Stimulated activated CD4-positive, alpha-beta T cell treated with anti-CD3 and anti-CD28 coated beads, Interleukin-1b, Interleukin-23, amount 100 ng/mL, for 24 hours (primary cell): Measurements from ENCODE around the gene TMA16.
A peak's percentile ranks its signal among the peaks of the same experiment; 100 is the strongest.
"Not testable (repeated sequence)": the region's sequence is repeated elsewhere in the genome, so short reads cannot be mapped to it uniquely, and the experiment has no call there.

Experiments
- DNase-seq, 4 experiments: peaks; one replicate each; pipeline ENCODE4 v3.0.0-alpha.2; 2020; ENCODE audit warnings: low read depth in 4 of 4, low spot score in 1 of 4

The TMA16 gene

DNA sequence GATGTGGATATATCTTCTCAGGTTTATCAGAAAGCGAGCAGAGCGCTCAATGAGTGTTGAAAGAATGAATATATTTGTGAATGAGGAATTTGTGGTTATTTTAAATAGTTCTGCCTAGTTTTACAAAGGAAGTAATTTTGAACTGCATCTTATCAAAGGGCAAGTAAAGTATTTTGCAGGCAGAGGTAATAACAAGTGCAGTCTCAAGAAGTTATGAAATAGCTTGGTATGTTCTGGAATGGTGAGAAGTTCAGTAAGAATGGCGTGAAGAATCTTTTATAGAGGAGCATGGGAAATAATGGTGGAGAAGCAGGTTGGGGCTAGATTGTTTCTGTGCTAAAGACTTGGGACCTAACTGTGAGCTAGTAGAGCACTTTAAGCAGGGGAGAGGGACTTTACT lies 10.9 kb downstream of the TMA16 start:
- no peak for DNase-seq

GRCh38 chr4:163515198-163515597 lies 20.7 kb downstream of the TMA16 start:
- no peak for DNase-seq

DNA sequence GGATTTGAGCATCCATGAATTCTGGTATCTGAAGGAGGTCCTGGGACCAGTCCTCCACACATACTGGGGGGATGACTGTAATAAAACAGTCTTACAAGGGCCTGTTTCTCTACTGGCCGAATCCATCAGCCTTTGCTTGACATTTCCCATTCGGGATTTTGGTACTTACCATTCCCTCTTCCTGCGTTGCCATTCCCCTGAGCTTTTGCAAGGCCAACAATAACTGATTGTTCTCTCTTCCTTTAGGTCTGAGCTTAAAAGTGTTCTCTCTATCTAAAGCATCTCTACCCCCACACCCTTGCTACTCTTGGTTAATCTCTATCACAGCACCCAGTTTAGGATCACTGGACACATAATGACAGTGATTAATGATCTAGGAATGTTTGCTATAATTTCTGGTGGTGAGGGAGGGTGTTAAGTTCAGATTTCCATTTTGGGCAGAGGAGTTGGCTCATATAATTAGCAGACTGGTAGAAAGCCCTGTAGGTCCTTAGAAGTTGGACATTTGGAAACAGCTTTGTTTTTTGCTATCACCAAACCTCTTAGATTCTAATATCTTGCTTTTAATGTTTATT lies 29.4 kb downstream of the TMA16 start:
- no peak for DNase-seq

DNA sequence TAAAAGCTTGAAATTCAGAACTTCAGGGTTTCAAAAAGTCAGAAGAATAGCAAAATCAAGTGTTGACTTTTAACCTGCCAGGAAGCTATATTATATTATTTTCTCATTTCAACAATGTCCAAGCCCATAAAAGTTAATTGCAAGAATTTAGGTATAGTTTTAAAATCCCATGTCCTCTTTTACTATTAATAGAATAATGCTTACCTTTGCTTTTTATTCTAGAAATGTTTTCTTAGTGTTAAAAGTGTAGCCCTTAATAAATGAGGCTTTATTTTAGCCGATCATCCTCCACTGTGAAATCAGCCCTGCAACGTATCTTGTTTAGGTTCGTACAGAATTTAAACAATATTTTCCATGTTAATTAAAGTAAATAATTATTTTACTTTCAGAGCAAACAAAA lies 31.5 kb downstream of the TMA16 start:
- DNase-seq: no peak

GRCh38 chr4:163527172-163527571 lies 32.7 kb downstream of the TMA16 start:
- no peak for DNase-seq

DNA sequence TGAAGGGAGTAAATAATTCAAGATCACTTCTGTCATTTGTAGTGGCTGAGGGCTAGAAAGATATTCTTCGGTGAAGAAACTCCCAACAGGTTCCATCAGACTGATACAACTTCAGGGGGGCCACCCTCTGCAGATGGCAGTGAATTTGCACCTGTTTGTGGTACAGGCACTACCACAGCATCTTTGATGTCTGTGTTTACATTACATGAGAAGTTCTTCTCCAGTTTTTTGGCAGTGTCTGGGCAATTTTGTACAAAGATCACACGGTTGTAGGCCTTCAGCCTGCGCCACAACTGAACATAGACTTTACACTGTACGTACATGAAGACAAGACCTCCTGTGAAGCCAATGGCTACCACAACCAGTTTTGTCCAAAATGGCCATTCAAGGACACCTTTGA lies 34.2 kb downstream of the TMA16 start:
- DNase-seq: no peak

DNA sequence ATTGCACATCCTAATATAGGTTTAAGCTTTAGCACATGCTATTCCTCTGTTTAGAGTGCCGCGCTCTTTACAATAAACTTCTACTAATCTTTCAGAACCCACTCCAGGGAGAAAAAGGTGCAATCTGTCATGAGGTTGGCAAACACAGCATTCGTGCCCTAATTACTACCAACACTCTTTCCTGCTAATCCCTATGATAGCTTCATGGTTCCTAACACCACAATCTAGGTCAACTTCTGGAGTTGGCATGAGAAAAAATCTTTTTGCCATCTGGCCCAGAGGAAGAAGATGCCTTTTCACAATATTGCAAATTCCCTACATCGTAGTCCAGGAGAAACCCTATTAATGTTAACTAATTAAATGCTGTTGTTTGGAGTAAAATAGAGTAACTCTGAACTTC lies 39.6 kb downstream of the TMA16 start:
- DNase-seq: no peak

DNA sequence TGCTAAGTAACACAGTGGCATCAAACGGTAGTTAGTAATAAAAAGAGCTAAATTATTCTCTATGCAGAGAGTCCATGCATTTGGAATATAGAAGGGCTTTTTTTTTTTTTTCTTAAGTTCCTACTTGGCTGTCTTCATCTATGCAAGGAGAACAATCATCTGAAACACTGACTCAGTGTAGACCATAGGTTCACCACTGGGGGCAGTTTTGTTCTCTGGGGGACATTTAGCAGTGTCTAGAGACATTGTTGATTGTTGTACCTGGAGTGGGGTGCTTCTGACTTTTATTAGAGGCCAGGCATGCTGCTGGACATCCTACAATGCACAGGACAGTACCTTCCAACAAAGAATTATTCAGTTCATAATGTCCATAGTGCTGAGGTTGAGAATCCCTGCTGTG lies 41.2 kb downstream of the TMA16 start:
- no peak for DNase-seq

DNA sequence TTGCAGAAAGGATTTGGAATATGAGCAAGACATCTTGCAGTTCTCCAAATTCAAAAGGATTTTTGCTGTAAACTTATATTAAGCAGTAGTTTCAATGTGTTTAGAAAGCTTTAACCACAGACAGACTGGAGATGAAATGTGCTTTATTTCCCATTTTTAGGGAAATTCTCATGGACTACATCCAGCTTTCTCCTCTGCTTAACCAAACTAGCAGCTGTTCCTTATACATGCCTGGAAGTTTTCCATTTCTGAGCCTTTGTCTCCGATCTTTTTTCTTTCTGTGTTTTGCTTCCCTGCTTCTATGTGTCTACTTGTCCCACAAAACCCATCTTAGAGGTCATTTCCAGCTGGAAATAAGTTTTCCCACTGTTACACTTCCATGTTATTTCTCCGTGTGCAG lies 41.6 kb downstream of the TMA16 start:
- no peak for DNase-seq

GRCh38 chr4:163537114-163537513 lies 42.6 kb downstream of the TMA16 start:
- no peak for DNase-seq

DNA sequence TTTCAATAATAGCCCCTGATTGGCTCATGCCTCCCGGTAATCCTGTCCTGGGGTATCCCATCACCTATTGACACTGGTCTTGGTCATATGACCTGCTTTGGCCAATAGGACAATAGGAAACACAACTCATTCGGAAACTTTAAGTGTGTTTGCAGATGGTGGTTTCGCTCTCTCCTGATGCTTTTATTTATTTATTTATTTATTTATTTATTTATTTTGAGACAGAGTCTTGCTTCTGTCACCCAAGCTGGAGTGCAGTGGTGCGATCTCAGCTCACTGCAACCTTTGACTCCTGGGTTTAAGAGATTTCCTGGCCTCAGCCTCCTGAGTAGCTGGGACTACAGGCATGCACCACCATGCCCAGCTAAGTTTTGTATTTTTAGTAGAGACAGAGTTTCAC lies 44.3 kb downstream of the TMA16 start:
- not testable (repeated sequence) for DNase-seq

DNA sequence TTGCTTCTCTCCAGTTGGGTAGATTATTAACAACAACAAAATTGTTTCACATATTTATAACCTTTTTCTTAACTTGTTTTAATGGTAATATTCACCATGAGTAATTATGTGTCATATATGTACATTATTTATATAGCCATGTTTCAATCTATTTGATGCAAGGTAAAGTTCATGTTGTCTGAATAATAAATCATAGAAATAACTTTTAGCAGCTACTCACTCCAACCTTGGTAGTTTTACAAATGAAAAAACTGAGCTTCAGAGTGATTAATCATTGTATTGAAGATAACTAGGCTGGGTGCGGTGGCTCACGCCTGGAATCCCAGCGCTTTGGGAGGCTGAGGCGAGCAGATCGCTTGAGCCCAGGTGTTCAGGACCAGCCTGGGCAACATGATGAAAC lies 46.0 kb downstream of the TMA16 start:
- DNase-seq: no peak

GRCh38 chr4:163540977-163541376 lies 46.5 kb downstream of the TMA16 start:
- DNase-seq: no peak

DNA sequence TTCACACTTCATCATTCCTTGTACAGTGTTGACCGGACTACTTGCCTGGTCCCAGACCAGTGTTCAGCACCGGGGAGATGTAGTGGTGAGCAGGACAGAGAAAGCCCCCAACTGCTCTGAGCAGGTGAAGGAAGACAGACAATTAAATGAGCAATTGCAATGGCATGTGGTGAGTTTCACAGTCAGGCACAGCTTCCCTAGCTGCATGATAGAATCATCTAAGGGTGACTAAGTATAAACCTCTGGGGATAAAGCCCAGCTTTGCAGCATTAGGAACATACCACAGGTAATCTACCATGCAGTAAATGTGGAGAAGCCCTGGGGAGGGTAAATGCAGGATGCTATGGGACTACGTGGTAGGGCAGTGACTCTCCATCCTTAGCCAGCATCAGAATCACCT lies 47.8 kb downstream of the TMA16 start:
- DNase-seq: no peak

DNA sequence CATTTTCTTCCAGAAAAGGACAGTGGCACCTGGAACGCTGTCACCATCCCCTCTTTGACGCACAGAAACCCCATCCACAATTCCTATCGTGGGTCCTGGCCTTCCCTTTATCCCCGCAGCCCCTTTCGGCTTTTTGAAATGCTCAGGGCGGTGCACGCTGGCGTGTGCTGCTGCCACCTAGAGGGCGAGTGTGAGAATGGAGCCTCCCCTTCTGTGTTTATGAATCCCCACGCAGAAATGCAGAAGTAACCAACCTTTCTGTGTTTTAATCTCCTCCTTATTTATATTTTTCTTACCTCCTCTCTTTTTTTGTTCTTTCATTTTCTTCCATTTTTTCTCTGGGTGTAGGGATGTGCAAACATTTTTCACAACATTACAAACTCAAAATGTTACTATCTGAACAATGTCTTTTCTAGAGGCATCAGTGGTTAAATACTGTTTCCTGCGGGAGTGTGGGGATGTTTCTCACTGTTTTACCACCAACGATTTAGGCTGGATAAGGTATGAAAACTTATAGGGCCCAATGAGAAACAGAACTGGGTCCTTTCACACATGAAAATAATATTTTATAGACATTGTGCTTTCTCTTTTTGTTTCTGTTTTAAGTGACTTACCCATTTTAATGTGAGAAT lies 50.0 kb downstream of the TMA16 start:
- DNase-seq: peak; percentile 13 to 39 (median 37)

- no peak for DNase-seq
These were observed 54.2 kb downstream of the TMA16 start for GRCh38 chr4:163548481-163549243.

GRCh38 chr4:163550869-163551267 lies 56.4 kb downstream of the TMA16 start:
- no peak for DNase-seq

DNA sequence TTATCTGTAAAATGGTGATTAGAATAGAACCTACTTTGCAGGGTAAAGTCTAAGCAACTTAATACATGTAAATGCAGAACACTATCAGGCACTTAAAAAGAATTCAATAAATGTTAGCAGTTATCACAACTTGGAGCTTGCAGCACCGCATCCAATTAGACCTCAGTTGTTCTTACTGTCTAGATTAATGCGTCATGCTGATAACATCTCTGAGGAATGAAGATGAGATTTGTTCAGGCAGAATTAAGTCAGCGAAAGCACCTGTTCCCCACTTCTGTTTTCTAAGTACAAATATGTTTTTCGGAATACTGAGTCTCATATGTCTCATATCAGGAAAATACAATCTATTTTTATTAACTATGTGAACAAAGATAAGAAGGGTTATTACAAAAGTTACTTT lies 58.7 kb downstream of the TMA16 start:
- no peak for DNase-seq

- DNase-seq: no peak
These were observed 60.5 kb downstream of the TMA16 start for GRCh38 chr4:163554870-163555465.

GRCh38 chr4:163556177-163556576 lies 61.7 kb downstream of the TMA16 start:
- no peak for DNase-seq

GRCh38 chr4:163556650-163557391 lies 62.3 kb downstream of the TMA16 start:
- DNase-seq: no peak
